MM.1S (cell line): ENCODE measurements around the gene SEPHS2.

Experiments used
- EZH2 ChIP-seq: fragments of 300-600 bp; sonication (generic); optimal IDR thresholded peaks from 2 replicates; pipeline ENCODE3; 2017; ENCODE audit warnings: low read depth, mild to moderate bottlenecking, antibody characterized with exemption, low read length, mixed read lengths
- EZH2phosphoT487 ChIP-seq: fragments of 300-600 bp; sonication (generic); IDR thresholded peaks from 2 replicates; pipeline ENCODE4 v1.6.1; 2018; ENCODE audit warnings: antibody characterized with exemption, low read length
- TF ChIP-seq, protein P1 (sequence below): fragments of 300-600 bp; sonication (generic); IDR thresholded peaks from 2 replicates; pipeline ENCODE4 v1.5.1; 2016; ENCODE audit warnings: antibody characterized with exemption, low read length, mixed read lengths

DNA sequence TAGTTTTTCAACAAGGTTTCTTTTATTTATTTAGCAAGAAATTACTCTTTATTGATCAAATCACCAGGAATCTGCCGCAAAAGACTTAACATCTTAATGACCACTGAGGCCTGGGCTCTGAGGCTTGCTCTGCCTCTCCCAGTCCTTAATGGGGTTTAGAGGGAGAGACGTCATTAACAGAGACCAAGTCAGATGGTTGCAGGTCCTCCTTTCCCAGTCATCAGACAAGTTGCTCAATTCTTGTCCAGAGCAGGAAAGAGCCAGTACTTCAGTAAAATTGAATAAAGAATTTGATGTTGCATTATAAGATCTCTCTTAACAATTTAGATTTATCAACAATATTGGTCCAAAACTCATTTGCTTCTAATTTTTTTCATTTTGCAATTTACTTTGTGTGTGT lies 2.0 kb downstream of the SEPHS2 start:
- TF ChIP-seq, protein P1, sequence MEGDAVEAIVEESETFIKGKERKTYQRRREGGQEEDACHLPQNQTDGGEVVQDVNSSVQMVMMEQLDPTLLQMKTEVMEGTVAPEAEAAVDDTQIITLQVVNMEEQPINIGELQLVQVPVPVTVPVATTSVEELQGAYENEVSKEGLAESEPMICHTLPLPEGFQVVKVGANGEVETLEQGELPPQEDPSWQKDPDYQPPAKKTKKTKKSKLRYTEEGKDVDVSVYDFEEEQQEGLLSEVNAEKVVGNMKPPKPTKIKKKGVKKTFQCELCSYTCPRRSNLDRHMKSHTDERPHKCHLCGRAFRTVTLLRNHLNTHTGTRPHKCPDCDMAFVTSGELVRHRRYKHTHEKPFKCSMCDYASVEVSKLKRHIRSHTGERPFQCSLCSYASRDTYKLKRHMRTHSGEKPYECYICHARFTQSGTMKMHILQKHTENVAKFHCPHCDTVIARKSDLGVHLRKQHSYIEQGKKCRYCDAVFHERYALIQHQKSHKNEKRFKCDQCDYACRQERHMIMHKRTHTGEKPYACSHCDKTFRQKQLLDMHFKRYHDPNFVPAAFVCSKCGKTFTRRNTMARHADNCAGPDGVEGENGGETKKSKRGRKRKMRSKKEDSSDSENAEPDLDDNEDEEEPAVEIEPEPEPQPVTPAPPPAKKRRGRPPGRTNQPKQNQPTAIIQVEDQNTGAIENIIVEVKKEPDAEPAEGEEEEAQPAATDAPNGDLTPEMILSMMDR = no peak
- TF ChIP-seq EZH2 = no peak
- no peak for TF ChIP-seq EZH2phosphoT487
